ENCODE measurements around the gene RAPGEF4.
A peak's percentile ranks its signal among the peaks of the same experiment; 100 is the strongest.

Gene RAPGEF4

GRCh38 chr2:172965433-172966212, 230.0 kb downstream of the RAPGEF4 start:
- DNase-seq (no peak), ATAC-seq (replicated peaks) (no peak)
- no peaks in the 10 kb centered on the region for H3K9me3 Mint-ChIP-seq
- no peaks in the 10 kb centered on the region for H3K4me1 Mint-ChIP-seq (ENCODE audit: low read depth in 2 of 2)
- H3K27ac Mint-ChIP-seq = peak overlapping the region in 1 of 2 donors; percentile 25
- no peaks in the 10 kb centered on the region for H3K36me3 Mint-ChIP-seq (ENCODE audit: insufficient read depth)
- no peak overlapping the region for H3K4me3 Mint-ChIP-seq
- H3K27me3 Mint-ChIP-seq = peaks cover 54 to 60% of the 10 kb centered on the region in 2 donors

DNA sequence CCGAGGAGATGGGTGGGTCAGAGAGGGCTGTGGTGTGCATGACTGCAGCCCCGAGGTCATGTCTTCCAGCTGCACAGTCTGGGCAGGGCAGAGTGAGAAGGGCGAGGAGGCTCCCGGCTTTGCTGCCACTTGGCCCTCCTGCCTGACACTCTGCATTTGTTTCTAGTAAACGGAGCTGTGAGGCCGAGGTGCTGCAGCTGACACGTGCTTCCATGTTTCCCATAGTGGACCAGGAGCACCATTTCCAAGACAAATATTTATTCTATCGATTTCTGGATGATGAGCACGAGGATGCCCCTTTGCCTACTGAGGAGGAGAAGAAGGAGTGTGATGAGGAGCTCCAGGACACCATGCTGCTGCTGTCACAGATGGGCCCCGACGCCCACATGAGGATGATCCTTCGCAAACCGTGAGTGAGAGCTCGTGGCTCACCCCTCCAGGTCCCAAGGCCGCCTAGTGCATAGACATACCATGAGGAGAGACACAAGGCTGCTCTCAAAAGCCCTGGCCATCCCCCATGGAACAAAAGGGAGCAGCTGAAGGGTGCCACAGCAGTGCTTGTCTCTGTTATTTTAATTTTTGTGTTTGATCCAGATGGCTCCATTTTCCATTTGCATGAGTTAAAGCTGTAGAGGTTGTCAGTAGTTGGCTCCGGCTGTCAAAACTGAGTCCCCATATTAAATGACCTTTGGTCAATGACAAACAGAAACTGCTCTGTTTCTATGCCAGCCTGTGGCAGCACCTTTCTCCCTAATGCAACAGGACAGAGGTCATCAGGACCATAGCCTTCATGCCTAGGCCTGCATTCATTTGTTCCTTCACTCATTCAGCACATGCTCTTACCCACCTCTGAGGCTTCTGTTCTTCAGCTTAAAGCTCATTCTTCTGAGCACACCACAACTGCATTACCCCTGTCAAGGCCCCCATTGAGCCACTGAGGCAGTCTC, 231.7 kb downstream of the RAPGEF4 start:
- Mint-ChIP-seq H3K27ac (no peak overlapping the region), H3K4me1 (ENCODE audit: low read depth in 2 of 2) (no peaks in the 10 kb centered on the region), H3K9me3 (no peaks in the 10 kb centered on the region)

DNA sequence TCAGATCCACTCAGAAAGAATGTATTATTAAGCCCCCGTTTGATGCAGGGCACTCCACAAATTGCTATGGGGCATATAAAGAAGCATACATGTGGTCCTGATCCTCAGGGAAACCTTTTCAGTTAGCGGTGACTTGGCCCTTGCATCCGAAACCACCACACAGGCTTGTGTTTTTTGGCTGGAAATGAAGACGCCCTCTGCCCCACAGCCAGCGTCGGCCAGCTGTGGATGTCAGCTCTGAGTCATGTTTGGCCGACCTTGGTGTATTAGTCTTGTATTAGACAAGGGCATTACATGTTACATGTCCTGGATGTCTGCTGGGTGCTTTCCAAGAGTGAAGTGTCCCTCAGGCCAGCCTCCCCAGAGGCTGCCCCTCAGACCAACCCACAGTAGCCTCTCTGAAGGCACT, 232.4 kb downstream of the RAPGEF4 start:
- ATAC-seq (replicated peaks) (no peak), DNase-seq (no peak)
- H3K27ac Mint-ChIP-seq = no peak overlapping the region
- no peaks in the 10 kb centered on the region for H3K4me1 Mint-ChIP-seq (ENCODE audit: low read depth in 2 of 2)
- H3K36me3 Mint-ChIP-seq (ENCODE audit: insufficient read depth) = no peaks in the 10 kb centered on the region
- H3K9me3 Mint-ChIP-seq = no peaks in the 10 kb centered on the region
- peaks cover 64 to 65% of the 10 kb centered on the region in 2 donors for H3K27me3 Mint-ChIP-seq
- H3K4me3 Mint-ChIP-seq = no peak overlapping the region

More for the DNA sequence above, 231.7 kb downstream of the RAPGEF4 start:
- Mint-ChIP-seq H3K27me3 (peaks cover 61 to 65% of the 10 kb centered on the region in 2 donors), H3K4me3 (no peak overlapping the region), H3K36me3 (ENCODE audit: insufficient read depth) (no peaks in the 10 kb centered on the region)
- ATAC-seq (replicated peaks) (no peak), DNase-seq (no peak)

DNA sequence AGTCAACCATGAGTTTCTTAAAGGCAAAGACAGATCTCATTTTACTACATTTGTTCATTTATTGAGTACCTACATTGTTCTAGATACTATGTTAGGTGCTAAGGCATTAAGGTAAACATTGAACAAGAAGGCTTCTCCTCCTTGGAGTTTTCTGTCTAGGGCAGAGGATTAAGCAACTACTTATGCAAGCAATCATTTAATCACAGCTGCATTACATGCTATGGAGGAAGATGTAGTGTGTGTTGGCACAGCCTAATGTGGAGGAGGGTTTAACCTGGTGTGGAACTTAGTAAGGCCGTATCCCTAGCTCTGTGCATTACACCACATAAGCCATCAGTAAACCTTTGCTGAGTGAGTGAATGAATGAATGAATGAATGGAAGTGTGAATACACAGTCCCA, 233.5 kb downstream of the RAPGEF4 start:
- Mint-ChIP-seq H3K4me1 (ENCODE audit: low read depth in 2 of 2) (no peaks in the 10 kb centered on the region), H3K4me3 (no peak overlapping the region), H3K27ac (no peak overlapping the region), H3K27me3 (peaks cover 64 to 69% of the 10 kb centered on the region in 2 donors), H3K9me3 (no peaks in the 10 kb centered on the region), H3K36me3 (ENCODE audit: insufficient read depth) (no peaks in the 10 kb centered on the region)
- ATAC-seq (replicated peaks) (no peak), DNase-seq (no peak)

DNA sequence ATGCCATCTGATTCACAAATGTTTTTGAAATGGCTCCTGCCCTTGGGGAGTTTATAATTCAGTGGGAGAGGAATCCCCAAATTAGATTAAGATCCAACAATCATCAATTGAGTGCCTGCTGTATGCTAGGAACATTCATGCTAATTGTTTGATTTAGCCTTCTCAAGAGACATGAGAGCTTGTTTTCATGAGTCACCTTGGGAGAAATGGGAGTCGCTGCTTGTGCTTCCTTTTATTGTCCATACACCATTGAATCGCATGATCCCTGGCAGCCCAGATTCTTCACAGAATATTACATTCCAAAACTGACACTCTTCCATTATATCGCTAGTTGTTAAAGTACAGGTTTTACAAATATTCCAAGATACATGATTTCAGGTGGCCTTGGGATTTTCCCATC, 234.0 kb downstream of the RAPGEF4 start:
- Mint-ChIP-seq H3K4me1 (ENCODE audit: low read depth in 2 of 2) (no peaks in the 10 kb centered on the region), H3K27me3 (peaks cover 64 to 71% of the 10 kb centered on the region in 2 donors), H3K27ac (no peak overlapping the region), H3K4me3 (no peak overlapping the region), H3K36me3 (ENCODE audit: insufficient read depth) (no peaks in the 10 kb centered on the region), H3K9me3 (no peaks in the 10 kb centered on the region)
- ATAC-seq (replicated peaks) = no peak
- DNase-seq = no peak

DNA sequence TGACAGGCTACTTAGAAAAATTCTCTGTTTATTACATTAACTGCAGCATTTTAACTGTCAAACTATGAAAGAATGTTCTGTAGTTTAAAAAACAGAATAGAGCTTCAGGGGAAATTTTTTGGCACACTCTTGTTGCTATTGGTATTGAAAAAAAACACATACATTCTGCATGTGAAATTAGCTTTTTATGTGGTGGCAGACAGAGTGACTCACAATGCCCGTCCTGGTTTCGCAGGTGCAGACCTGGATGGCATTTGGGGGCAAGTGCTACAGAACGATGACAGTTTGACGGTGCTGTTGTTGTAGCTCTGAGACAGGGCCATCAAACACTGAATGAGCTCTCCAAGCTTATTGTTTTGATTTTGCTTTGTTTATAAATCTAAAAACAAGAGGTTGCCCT, 235.0 kb downstream of the RAPGEF4 start:
- Mint-ChIP-seq H3K4me1 (ENCODE audit: low read depth in 2 of 2) (no peaks in the 10 kb centered on the region), H3K9me3 (no peaks in the 10 kb centered on the region), H3K27ac (peak overlapping the region in 1 of 2 donors; percentile 46), H3K27me3 (peaks cover 67 to 77% of the 10 kb centered on the region in 2 donors), H3K4me3 (no peak overlapping the region), H3K36me3 (ENCODE audit: insufficient read depth) (no peaks in the 10 kb centered on the region)
- DNase-seq (no peak), ATAC-seq (replicated peaks) (peak; percentile 78)

DNA sequence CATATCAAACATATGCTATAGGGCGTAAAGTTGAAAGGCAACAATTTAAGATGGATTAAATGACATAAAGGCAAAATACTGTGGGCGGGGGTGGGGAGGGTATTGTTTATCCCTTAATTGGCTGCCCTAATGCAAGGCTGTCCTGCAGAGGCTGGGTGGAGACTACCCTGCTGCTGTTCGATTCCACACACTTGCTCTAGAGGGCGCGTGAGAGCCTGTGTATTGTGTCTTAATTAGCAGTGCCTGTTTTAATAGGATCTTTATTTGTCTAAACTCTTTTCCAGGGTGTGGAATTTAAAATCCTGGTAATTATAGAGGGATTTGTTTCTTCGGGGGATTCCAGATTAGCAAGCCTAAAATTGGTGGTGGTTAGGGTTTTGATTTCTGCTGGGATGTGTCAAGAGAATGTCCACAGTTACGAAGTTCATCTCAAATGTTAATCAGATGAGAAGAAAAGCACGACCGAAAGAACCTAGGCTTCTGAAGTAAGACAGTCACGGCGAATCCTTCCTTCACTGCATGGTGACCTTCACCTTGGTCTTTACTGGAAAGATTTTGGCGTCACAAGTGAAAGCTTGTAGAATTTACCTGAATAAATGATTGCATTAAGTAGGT, 236.5 kb downstream of the RAPGEF4 start:
- no peaks in the 10 kb centered on the region for H3K9me3 Mint-ChIP-seq
- peaks cover 68 to 77% of the 10 kb centered on the region in 2 donors for H3K27me3 Mint-ChIP-seq
- no peak overlapping the region for H3K4me3 Mint-ChIP-seq
- ATAC-seq (replicated peaks) = peak; percentile 62
- H3K4me1 Mint-ChIP-seq (ENCODE audit: low read depth in 2 of 2) = no peaks in the 10 kb centered on the region
- DNase-seq = peak in 1 of 3 experiments; percentile 16
- no peak overlapping the region for H3K27ac Mint-ChIP-seq
- H3K36me3 Mint-ChIP-seq (ENCODE audit: insufficient read depth) = no peaks in the 10 kb centered on the region

DNA sequence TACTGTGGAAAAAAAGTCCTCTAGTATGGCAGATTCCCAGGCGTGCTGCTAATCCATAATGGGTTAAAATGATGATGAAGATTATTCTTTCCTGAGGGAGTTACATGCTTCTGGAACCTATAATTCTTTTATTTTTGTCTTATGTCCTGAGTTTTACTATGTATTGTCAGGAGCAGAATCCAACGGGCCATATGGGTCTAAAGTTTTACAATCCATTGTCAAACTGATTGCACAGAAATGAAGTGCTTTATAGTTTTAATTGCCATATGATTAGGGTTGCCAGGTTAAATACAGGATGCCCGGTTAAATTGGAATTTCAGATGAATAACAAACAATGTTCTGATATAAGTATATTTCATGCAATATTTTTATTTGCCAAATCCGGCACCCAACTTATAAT, 239.1 kb downstream of the RAPGEF4 start:
- H3K4me1 Mint-ChIP-seq (ENCODE audit: low read depth in 2 of 2) = no peaks in the 10 kb centered on the region
- ATAC-seq (replicated peaks) (no peak), DNase-seq (no peak)
- H3K9me3 Mint-ChIP-seq = no peaks in the 10 kb centered on the region
- H3K27ac Mint-ChIP-seq = no peak overlapping the region
- no peak overlapping the region for H3K4me3 Mint-ChIP-seq
- H3K36me3 Mint-ChIP-seq (ENCODE audit: insufficient read depth) = no peaks in the 10 kb centered on the region
- H3K27me3 Mint-ChIP-seq = peaks cover 68 to 73% of the 10 kb centered on the region in 2 donors

GRCh38 chr2:172976116-172976515, 240.5 kb downstream of the RAPGEF4 start:
- no peaks in the 10 kb centered on the region for H3K36me3 Mint-ChIP-seq (ENCODE audit: insufficient read depth)
- DNase-seq (no peak), ATAC-seq (replicated peaks) (no peak)
- no peak overlapping the region for H3K27ac Mint-ChIP-seq
- H3K4me1 Mint-ChIP-seq (ENCODE audit: low read depth in 2 of 2) = no peaks in the 10 kb centered on the region
- H3K27me3 Mint-ChIP-seq = peaks cover 70 to 74% of the 10 kb centered on the region in 2 donors
- no peak overlapping the region for H3K4me3 Mint-ChIP-seq
- H3K9me3 Mint-ChIP-seq = no peaks in the 10 kb centered on the region

DNA sequence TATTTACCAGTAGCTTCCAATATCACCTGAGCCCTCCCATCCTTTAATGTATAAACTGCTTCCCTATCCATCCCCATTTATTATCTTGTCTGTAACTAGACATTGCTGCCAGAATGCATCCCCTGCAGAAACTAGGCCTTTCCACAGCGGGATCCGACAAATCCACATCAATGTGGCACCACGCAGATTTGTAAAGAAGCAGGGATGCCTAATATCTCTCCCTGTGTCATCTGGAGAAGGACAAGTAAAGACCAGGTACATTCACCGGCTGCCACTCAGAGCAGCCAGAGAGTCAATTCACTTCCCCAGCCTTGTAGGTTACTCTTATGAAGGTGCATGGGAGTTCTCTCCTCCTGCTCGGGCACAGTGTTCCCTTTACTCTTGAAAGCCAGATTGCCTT, 241.2 kb downstream of the RAPGEF4 start:
- H3K27me3 Mint-ChIP-seq = peaks cover 63 to 77% of the 10 kb centered on the region in 2 donors
- no peaks in the 10 kb centered on the region for H3K9me3 Mint-ChIP-seq
- H3K4me1 Mint-ChIP-seq (ENCODE audit: low read depth in 2 of 2) = no peaks in the 10 kb centered on the region
- DNase-seq = no peak
- no peaks in the 10 kb centered on the region for H3K36me3 Mint-ChIP-seq (ENCODE audit: insufficient read depth)
- no peak overlapping the region for H3K27ac Mint-ChIP-seq
- no peak for ATAC-seq (replicated peaks)
- no peak overlapping the region for H3K4me3 Mint-ChIP-seq

- no peak for DNase-seq
- no peak overlapping the region for H3K4me3 Mint-ChIP-seq
- no peaks in the 10 kb centered on the region for H3K36me3 Mint-ChIP-seq (ENCODE audit: insufficient read depth)
- ATAC-seq (replicated peaks) = no peak
- no peaks in the 10 kb centered on the region for H3K4me1 Mint-ChIP-seq (ENCODE audit: low read depth in 2 of 2)
- H3K9me3 Mint-ChIP-seq = no peaks in the 10 kb centered on the region
- peaks cover 57 to 71% of the 10 kb centered on the region in 2 donors for H3K27me3 Mint-ChIP-seq
- no peak overlapping the region for H3K27ac Mint-ChIP-seq
These were observed 241.8 kb downstream of the RAPGEF4 start for GRCh38 chr2:172977270-172978062.

- Mint-ChIP-seq H3K36me3 (ENCODE audit: insufficient read depth) (no peaks in the 10 kb centered on the region), H3K27me3 (peaks cover 60 to 72% of the 10 kb centered on the region in 2 donors), H3K4me1 (ENCODE audit: low read depth in 2 of 2) (no peaks in the 10 kb centered on the region), H3K9me3 (no peaks in the 10 kb centered on the region), H3K4me3 (no peak overlapping the region), H3K27ac (no peak overlapping the region)
- ATAC-seq (replicated peaks) (no peak), DNase-seq (no peak)
These were observed 242.4 kb downstream of the RAPGEF4 start for GRCh38 chr2:172978063-172978383.
